A549 (cell line): ENCODE results near the gene SCAMP1. TPM values are rescaled to one million over a fixed set of nuclear protein-coding genes. Genes with fewer than 3 reads are reported as not detected.

ENCODE experiments used
- ATAC-seq, 2 experiments: fragments of 200-7000 bp in 1 of 2; fragments of >200 bp in 1 of 2; cut with Nextera tagmentation in 1 of 2; cut with Tn5 transposase in 1 of 2; 3 replicates each; pipeline versions ENCODE4 v1.8.0 to v1.9.1; 2018 to 2020; ENCODE audit warnings: mild to moderate bottlenecking in 1 of 2, moderate library complexity in 1 of 2
- CTCF ChIA-PET: fragments of 300-600 bp; sonication (Branson Sonifier 250); formaldehyde crosslinking; extraction: SDS; loops from one replicate; lab custom pipeline; 2021; ENCODE audit warnings: antibody characterized with exemption, inconsistent platforms; lab: Yijun Ruan, JAX
- POLR2A ChIA-PET: fragments of 350-600 bp; formaldehyde crosslinking; extraction: SDS; loops from one replicate; lab custom pipeline; 2021; ENCODE audit warnings: antibody characterized with exemption, inconsistent platforms; lab: Yijun Ruan, JAX
- DNase-seq, 2 experiments: peaks; one replicate each; pipeline versions ENCODE4 v3.0.0 to v3.0.0-alpha.2; 2011 to 2016; ENCODE audit warnings: low read depth in 1 of 2, low spot score in 1 of 2
- FAIRE-seq: peaks from 2 replicates; lab custom pipeline; 2011; peaks lifted over from hg19 to GRCh38; lab: Jason Lieb, UNC
- H3K27ac ChIP-seq, 2 experiments: fragments of >200 bp; sonication (Bioruptor Twin); formaldehyde crosslinking; 3 replicates each; pipeline ENCODE4 v1.5.1; 2016 to 2017
- H3K4me1 ChIP-seq: fragments of >200 bp; sonication (Bioruptor Twin); formaldehyde crosslinking; 3 replicates; pipeline ENCODE4 v1.6.1; 2016
- H3K4me2 ChIP-seq: fragments of >200 bp; sonication (Bioruptor Twin); formaldehyde crosslinking; 3 replicates; pipeline ENCODE4 v1.6.1; 2016
- H3K4me3 ChIP-seq: fragments of >200 bp; sonication (Bioruptor Twin); formaldehyde crosslinking; 3 replicates; pipeline ENCODE4 v1.5.1; 2016
- H3K9me3 ChIP-seq: fragments of >200 bp; sonication (Bioruptor Twin); formaldehyde crosslinking; 3 replicates; pipeline ENCODE4 v1.6.1; 2016
- CBX8 ChIP-seq: fragments of 200-600 bp; sonication (generic); IDR thresholded peaks from 2 replicates; pipeline ENCODE4 v1.6.1; 2016
- CEBPB ChIP-seq, 2 experiments: fragments of >200 bp in 1 of 2; sonication (Bioruptor Twin) in 1 of 2; formaldehyde crosslinking in 1 of 2; IDR thresholded peaks; 2 replicates each; pipeline ENCODE4 v1.6.1; 2012 to 2016
- CHD2 ChIP-seq: fragments of 150-350 bp; IDR thresholded peaks from 2 replicates; pipeline ENCODE4 v1.6.1; 2014; ENCODE audit warnings: low read length; ENCODE audit not compliant: partially characterized antibody
- E2F6 ChIP-seq: IDR thresholded peaks from 2 replicates; pipeline ENCODE4 v1.6.1; 2012; ENCODE audit warnings: low read depth, borderline replicate concordance
- EHF ChIP-seq: fragments of 250-450 bp; sonication (Bioruptor Pico); IDR thresholded peaks from 2 replicates; pipeline ENCODE4 v1.5.0; 2020; ENCODE audit warnings: mild to moderate bottlenecking
- EHMT2 ChIP-seq: fragments of 200-600 bp; sonication (generic); IDR thresholded peaks from 2 replicates; pipeline ENCODE4 v1.6.1; 2016; ENCODE audit warnings: antibody characterized with exemption, low read depth, mild to moderate bottlenecking, moderate library complexity
- ELK1 ChIP-seq: fragments of 150-350 bp; IDR thresholded peaks from 2 replicates; pipeline ENCODE4 v1.6.1; 2014; ENCODE audit warnings: low read depth, mild to moderate bottlenecking, low read length
- FOSB ChIP-seq: fragments of 250-450 bp; sonication (Bioruptor Pico); IDR thresholded peaks from 2 replicates; pipeline ENCODE4 v1.5.0; 2020; ENCODE audit warnings: mild to moderate bottlenecking, moderate library complexity
- FOXS1 ChIP-seq: fragments of 250-450 bp; sonication (Bioruptor Pico); IDR thresholded peaks from 2 replicates; pipeline ENCODE4 v1.5.0; 2020; ENCODE audit warnings: mild to moderate bottlenecking, moderate library complexity
- HDAC2 ChIP-seq: fragments of 200-600 bp; sonication (generic); IDR thresholded peaks from 2 replicates; pipeline ENCODE4 v1.6.1; 2016
- HOXB5 ChIP-seq: fragments of 250-450 bp; sonication (Bioruptor Pico); IDR thresholded peaks from 2 replicates; pipeline ENCODE4 v1.5.0; 2020; ENCODE audit warnings: mild to moderate bottlenecking, moderate library complexity
- JUN ChIP-seq, 2 experiments: fragments of >200 bp; sonication (Bioruptor Twin); formaldehyde crosslinking; IDR thresholded peaks; 2 replicates in 1 of 2; 3 replicates in 1 of 2; pipeline ENCODE4 v1.6.1; 2016 to 2017
- KDM5A ChIP-seq: fragments of 200-600 bp; sonication (generic); IDR thresholded peaks from 2 replicates; pipeline ENCODE4 v1.6.1; 2016; ENCODE audit warnings: antibody characterized with exemption, mild to moderate bottlenecking
- MAZ ChIP-seq: fragments of 150-350 bp; IDR thresholded peaks from 2 replicates; pipeline ENCODE4 v1.6.1; 2014; ENCODE audit warnings: antibody characterized with exemption, low read depth, low read length, borderline replicate concordance
- MYC ChIP-seq: IDR thresholded peaks from 2 replicates; pipeline ENCODE4 v1.6.1; 2012; ENCODE audit warnings: mild to moderate bottlenecking, inconsistent platforms, low read length, improper control_type of control experiment, borderline replicate concordance
- NFE2L2 ChIP-seq: fragments of 150-350 bp; conservative IDR thresholded peaks from 2 replicates; pipeline ENCODE4 v1.6.1; 2014; ENCODE audit warnings: low read length
- NPAS2 ChIP-seq: fragments of 250-450 bp; sonication (Bioruptor Pico); IDR thresholded peaks from 2 replicates; pipeline ENCODE4 v1.8.0; 2022; ENCODE audit warnings: mild to moderate bottlenecking, moderate library complexity, borderline replicate concordance
- PBX3 ChIP-seq: IDR thresholded peaks from 2 replicates; pipeline ENCODE4 v1.6.1; 2012
- REST ChIP-seq: fragments of 200-600 bp; sonication (generic); IDR thresholded peaks from 2 replicates; pipeline ENCODE4 v1.6.1; 2016; ENCODE audit warnings: antibody characterized with exemption, mild to moderate bottlenecking, moderate library complexity
- RFX5 ChIP-seq: fragments of 450-650 bp; IDR thresholded peaks from 2 replicates; pipeline ENCODE4 v1.7.1; 2014; ENCODE audit warnings: antibody characterized with exemption, mild to moderate bottlenecking, moderate library complexity
- RNF2 ChIP-seq: fragments of 200-600 bp; sonication (generic); IDR thresholded peaks from 2 replicates; pipeline ENCODE4 v1.6.1; 2016; ENCODE audit warnings: low read depth, mild to moderate bottlenecking, antibody characterized with exemption, moderate library complexity, borderline replicate concordance
- SMC3 ChIP-seq: fragments of >200 bp; sonication (Bioruptor Twin); formaldehyde crosslinking; IDR thresholded peaks from 3 replicates; pipeline ENCODE4 v1.6.1; 2018; ENCODE audit warnings: inconsistent platforms
- TFCP2L1 ChIP-seq: fragments of 250-450 bp; sonication (Bioruptor Pico); IDR thresholded peaks from 2 replicates; pipeline ENCODE4 v1.5.0; 2021; ENCODE audit warnings: mild to moderate bottlenecking
- ZC3H11A ChIP-seq: fragments of 450-650 bp; IDR thresholded peaks from 2 replicates; pipeline ENCODE4 v1.6.1; 2014; ENCODE audit warnings: antibody characterized with exemption, mild to moderate bottlenecking
- WGBS: methylation state at CpG from one replicate; pipeline ENCODE4 v1.1.6; 2017; ENCODE audit errors: missing lambda C conversion rate; 5-methylcytosine and 5-hydroxymethylcytosine counted together
- polyA plus RNA-seq, 4 experiments: library from polyadenylated mRNA; depleted of rRNA in 3 of 4; stranded (reverse); fragments of >200 nt; fragmentation: RNase III in 1 of 4; extraction: RNeasy Plus Mini Kit Qiagen cat#74134 plus additional on column Dnase treatment in 1 of 4; gene quantifications; 2 replicates in 3 of 4; 3 replicates in 1 of 4; pipeline ENCODE4 v1.2.3, GENCODE V29; 2011 to 2017

SCAMP1 gene
- polyA plus RNA-seq, 2 of the 4 experiments (the other 2 are of a cell fraction): 23.8 to 42.2 TPM

GRCh38 chr5:78359831-78360673, at the start of gene SCAMP1 (continued):
- TF ChIP-seq JUN (IDR thresholded peaks at IDR 0.05): peak in 1 of 2 experiments; percentile 82; a peak in 3 of 5 replicates
- TF ChIP-seq ELK1: no peak
- TF ChIP-seq E2F6: peak; percentile 40; the same call in 1 of the 2 replicates
- 0 out of 2 replicates have a peak, but pooled peaks have one; percentile 42 for TF ChIP-seq FOXS1 (CRISPR knock-in tag)
- TF ChIP-seq ZC3H11A: no peak
- TF ChIP-seq PBX3: no peak
- no peak for TF ChIP-seq CHD2
- TF ChIP-seq FOSB (CRISPR knock-in tag): no peak
- no peak for TF ChIP-seq HOXB5 (CRISPR knock-in tag)
- TF ChIP-seq TFCP2L1 (CRISPR knock-in tag): no peak
- peak; percentile 33; the same call in 1 of the 2 replicates for TF ChIP-seq REST
- no peak for TF ChIP-seq HDAC2
- no peak; a peak in 1 of 4 replicates for TF ChIP-seq CEBPB (IDR thresholded peaks at IDR 0.05)
- no peak for TF ChIP-seq EHF
- TF ChIP-seq NFE2L2: no peak
- peak; percentile 89 for TF ChIP-seq MYC
- TF ChIP-seq SMC3: peak; percentile 5; the same call in 2 of the 3 replicates
- no peak for TF ChIP-seq EHMT2
- TF ChIP-seq RNF2: no peak
- no peak for TF ChIP-seq CBX8

GRCh38 chr5:78317515-78317914, 42.9 kb upstream of the SCAMP1 start:
- Histone ChIP-seq H3K4me2 (no peak overlapping the region), H3K4me1 (no peaks in the 10 kb centered on the region), H3K4me3 (no peak overlapping the region), H3K9me3 (0 out of 3 replicates have a peak, but pooled peaks cover 3% of the 10 kb centered on the region), H3K27ac (no peak overlapping the region)
- no peak for ATAC-seq
- ChIA-PET CTCF (no interaction called here), POLR2A (no interaction called here)
- no peak for DNase-seq
- TF ChIP-seq RFX5 (no peak), SMC3 (no peak), MAZ (no peak), NPAS2 (no peak), KDM5A (no peak), TFCP2L1 (CRISPR knock-in tag) (no peak), PBX3 (no peak)
- FAIRE-seq: no peak
- 73% methylated on average over 5 of the region's 5 CpGs for WGBS
